22Rv1 (cell line): ENCODE data around the gene BTN2A1.

ENCODE experiments used
- H3K27ac ChIP-seq: fragments of 450-650 bp; 2 replicates; pipeline ENCODE4 v1.5.1; 2017
- CTCF ChIP-seq: fragments of 450-650 bp; IDR thresholded peaks from 2 replicates; pipeline ENCODE4 v1.5.1; 2017; ENCODE audit warnings: mild to moderate bottlenecking
- ZFX ChIP-seq: fragments of 450-650 bp; IDR thresholded peaks from 2 replicates; pipeline ENCODE4 v1.6.1; 2017; ENCODE audit warnings: antibody characterized with exemption, borderline replicate concordance

The BTN2A1 gene

DNA sequence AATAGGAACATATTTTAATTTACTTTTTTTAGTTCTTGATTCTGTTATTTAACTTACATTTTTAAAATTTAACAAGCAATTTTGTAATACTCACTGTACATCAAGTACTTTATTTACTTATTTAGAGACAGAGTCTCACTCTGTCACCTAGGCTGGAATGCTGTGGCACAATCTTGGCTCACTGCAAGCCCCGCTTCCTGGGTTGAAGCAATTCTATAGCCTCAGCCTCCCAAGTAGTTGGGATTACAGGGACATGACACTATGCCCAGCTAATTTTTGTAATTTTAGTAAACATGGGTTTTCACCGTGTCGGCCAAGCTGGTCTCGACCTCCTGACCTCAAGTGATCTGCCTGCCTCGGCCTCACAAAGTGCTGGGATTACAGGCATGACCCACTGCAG lies 10.5 kb upstream of the BTN2A1 start:
- no peak overlapping the region for H3K27ac ChIP-seq
- TF ChIP-seq ZFX, result no peak
- no peak for TF ChIP-seq CTCF

DNA sequence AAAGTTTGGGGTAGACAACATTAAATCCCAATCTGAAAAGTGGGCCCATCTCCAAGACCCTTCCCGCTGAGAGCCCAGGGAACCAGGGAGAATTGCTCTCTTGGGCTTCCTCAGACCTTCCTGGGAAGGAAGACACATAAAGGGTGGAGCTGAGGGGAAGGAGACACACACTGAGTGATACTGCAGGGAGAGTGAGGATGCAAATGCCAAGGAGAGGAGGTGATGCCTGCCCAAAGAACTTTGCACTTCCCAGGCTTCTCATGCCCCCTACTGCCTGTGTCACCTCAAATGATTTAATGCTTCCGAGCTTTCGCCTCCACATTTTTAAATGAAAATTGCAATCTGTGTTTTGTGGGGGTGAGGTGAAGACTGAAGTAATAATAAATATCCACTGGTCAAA lies 7.5 kb upstream of the BTN2A1 start:
- no peak for TF ChIP-seq ZFX
- TF ChIP-seq CTCF, result no peak
- no peak overlapping the region for H3K27ac ChIP-seq

DNA sequence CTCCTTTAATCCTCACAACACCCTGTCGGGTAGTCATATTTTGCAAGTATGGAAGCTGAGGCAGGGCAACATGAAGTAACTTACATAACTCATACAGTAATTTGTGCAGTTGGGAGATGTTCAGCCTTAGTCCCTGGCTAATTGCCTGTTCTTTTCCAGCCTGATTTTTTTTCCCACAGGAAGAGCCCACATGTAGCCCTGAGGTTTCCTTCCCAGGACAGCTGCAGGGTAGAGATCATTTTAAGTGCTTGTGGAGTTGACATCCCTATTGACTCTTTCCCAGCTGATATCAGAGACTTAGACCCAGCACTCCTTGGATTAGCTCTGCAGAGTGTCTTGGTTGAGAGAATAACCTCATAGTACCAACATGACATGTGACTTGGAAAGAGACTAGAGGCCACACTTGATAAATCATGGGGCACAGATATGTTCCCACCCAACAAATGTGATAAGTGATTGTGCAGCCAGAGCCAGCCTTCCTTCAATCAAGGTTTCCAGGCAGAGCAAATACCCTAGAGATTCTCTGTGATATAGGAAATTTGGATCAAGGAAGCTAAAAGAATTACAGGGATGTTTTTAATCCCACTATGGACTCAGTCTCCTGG lies 5.0 kb upstream of the BTN2A1 start:
- H3K27ac ChIP-seq, result no peak overlapping the region
- TF ChIP-seq ZFX, result no peak
- TF ChIP-seq CTCF, result no peak

GRCh38 chr6:26454631-26455030 lies 3.1 kb upstream of the BTN2A1 start:
- TF ChIP-seq ZFX, result no peak
- no peak for TF ChIP-seq CTCF
- H3K27ac ChIP-seq, result no peak overlapping the region

GRCh38 chr6:26455357-26455970 lies 2.3 kb upstream of the BTN2A1 start:
- no peak overlapping the region for H3K27ac ChIP-seq
- no peak for TF ChIP-seq ZFX
- no peak for TF ChIP-seq CTCF

- peak overlapping the region; percentile 72 for H3K27ac ChIP-seq
- TF ChIP-seq ZFX (no peak), CTCF (no peak)
Observed at GRCh38 chr6:26457264-26457805, 420 bp upstream of the BTN2A1 start.
